Uterus (tissue), 4 donors: ENCODE measurements around the gene SP2. TPM values are rescaled to one million over a fixed set of nuclear protein-coding genes. Genes with fewer than 3 reads are reported as not detected.

ENCODE experiments used
- DNase-seq, 2 donors: peaks; one replicate each; pipeline ENCODE4 v3.0.0-alpha.2; 2019 to 2020
- H3K27ac ChIP-seq, 2 donors: fragments of 200-600 bp; sonication (generic); 1 replicate in 1 of 2; 2 replicates in 1 of 2; pipeline ENCODE4 v1.5.1; 2016 to 2018
- H3K27me3 ChIP-seq, 2 donors: fragments of 200-600 bp; sonication (generic); one replicate each; pipeline ENCODE4 v1.5.1; 2018 to 2019; ENCODE audit warnings: control low read depth in 1 of 2
- H3K36me3 ChIP-seq, 2 donors: fragments of 200-600 bp; sonication (generic); one replicate each; pipeline ENCODE4 v1.5.1; 2019; ENCODE audit warnings: control low read depth in 1 of 2
- H3K4me1 ChIP-seq, 2 donors: fragments of 200-600 bp; sonication (generic); one replicate each; pipeline ENCODE4 v1.5.1; 2018 to 2019; ENCODE audit warnings: control low read depth in 1 of 2
- H3K4me3 ChIP-seq, 2 donors: fragments of 200-600 bp; sonication (generic); 1 replicate in 1 of 2; 2 replicates in 1 of 2; pipeline ENCODE4 v1.5.1; 2018 to 2019; ENCODE audit warnings: mild to moderate bottlenecking in 1 of 2
- H3K9me3 ChIP-seq, 2 donors: fragments of 200-600 bp; sonication (generic); one replicate each; pipeline ENCODE4 v1.5.1; 2019; ENCODE audit warnings: control low read depth in 1 of 2
- CTCF ChIP-seq, 4 experiments: fragments of 200-600 bp in 2 of 4; fragments of 450-650 bp in 2 of 4; sonication (generic) in 2 of 4; IDR thresholded peaks; one replicate each; pipeline ENCODE4 v1.5.1; 2016 to 2019; ENCODE audit warnings: antibody characterized with exemption in 4 of 4, mild to moderate bottlenecking in 2 of 4, moderate library complexity in 1 of 4
- POLR2A ChIP-seq, 2 donors: fragments of 450-650 bp; IDR thresholded peaks; one replicate each; pipeline ENCODE4 v1.6.1; 2016; ENCODE audit warnings: antibody characterized with exemption in 2 of 2, mild to moderate bottlenecking in 1 of 2, moderate library complexity in 1 of 2
- intact Hi-C: fragments of 100-400 bp; cut with DNase I; formaldehyde crosslinking; loops from one replicate; pipeline ENCODE4 v1.15.1; 2023; ENCODE audit warnings: low total_unique reads
- total RNA-seq, 4 donors: library from RNA; depleted of rRNA in 3 of 4; stranded (reverse); fragments of >200 nt in 3 of 4; gene quantifications; one replicate each; pipeline versions ENCODE4 v1.1.0 to v1.2.4, GENCODE V29; 2014 to 2023
- donor health status: DM: yes; HTN: yes; CAD: no.

SP2 gene
- total RNA-seq, 4 donors from 2014 or later: 0.88 to 18.7 (median 1.3) TPM

GRCh38 chr17:47957591-47958490 is 61.8 kb downstream of the SP2 start, which contains the start of gene PRR15L:
Gene PRR15L, minus strand, starts transcription at chr17:47957883. Its CDS starts 4,649 bp downstream, at chr17:47953234.
- peak in 1 of 2 donors; percentile 13 for TF ChIP-seq POLR2A (IDR thresholded peaks at IDR 0.05)
- TF ChIP-seq CTCF (IDR thresholded peaks at IDR 0.05): no peak
- intact Hi-C loops: no loop called here
- DNase-seq: no peak
- no peaks in the 10 kb centered on the region for H3K27me3 ChIP-seq
- no peaks in the 10 kb centered on the region for H3K4me1 ChIP-seq
- H3K9me3 ChIP-seq: no peaks in the 10 kb centered on the region
- no peaks in the 10 kb centered on the region for H3K36me3 ChIP-seq
- H3K27ac ChIP-seq: no peak within 1 kb of the TSS
- no peak within 1 kb of the TSS for H3K4me3 ChIP-seq

DNA sequence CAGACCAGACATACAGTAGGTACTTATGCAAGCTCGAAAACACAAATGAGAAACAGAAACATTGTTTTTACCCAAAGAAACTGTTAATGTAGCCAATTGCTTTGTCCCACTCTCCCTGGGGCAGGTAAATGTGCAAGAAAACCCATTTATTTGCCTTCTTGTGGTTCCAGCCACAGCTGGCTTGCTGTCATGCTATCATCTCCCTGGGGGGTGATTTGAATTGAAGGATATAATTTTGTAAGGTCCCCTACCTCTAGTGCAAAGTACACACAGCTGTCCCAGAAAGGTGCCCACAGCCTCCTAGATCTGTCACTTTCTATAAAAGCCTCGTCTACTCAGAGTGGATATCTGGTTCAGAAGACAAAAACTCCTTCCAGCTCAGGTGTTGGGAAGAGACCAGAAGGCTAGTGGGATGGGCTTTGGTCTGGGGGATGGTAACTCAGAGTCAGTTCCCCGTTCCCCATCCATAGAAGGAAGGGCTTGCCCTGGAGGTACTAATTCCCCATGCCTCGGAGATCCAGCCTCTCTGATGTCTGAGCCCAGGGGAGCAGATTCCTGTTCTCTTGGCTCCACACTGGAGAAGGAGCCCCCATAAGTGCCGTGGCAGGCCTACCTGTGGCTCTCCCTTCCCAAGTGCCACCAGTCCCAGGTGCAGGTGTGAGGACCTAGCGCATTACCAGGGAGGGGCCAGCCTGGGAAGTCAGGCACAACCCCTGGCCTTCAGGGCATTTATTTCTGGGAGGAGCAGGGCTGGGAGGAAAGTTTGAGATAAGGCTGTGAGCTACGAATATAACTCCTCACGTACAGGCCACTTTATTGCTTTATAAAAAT is 64.0 kb downstream of the SP2 start:
- Histone ChIP-seq H3K36me3 (no peaks in the 10 kb centered on the region), H3K4me1 (no peaks in the 10 kb centered on the region), H3K27me3 (no peaks in the 10 kb centered on the region), H3K9me3 (no peaks in the 10 kb centered on the region), H3K4me3 (no peak overlapping the region), H3K27ac (no peak overlapping the region)
- intact Hi-C loops: no loop called here
- no peak for TF ChIP-seq POLR2A (IDR thresholded peaks at IDR 0.05)
- no peak for TF ChIP-seq CTCF (IDR thresholded peaks at IDR 0.05)
- no peak for DNase-seq

- intact Hi-C loops: no loop called here
- Histone ChIP-seq H3K36me3 (no peaks in the 10 kb centered on the region), H3K9me3 (no peaks in the 10 kb centered on the region), H3K27ac (no peak overlapping the region), H3K4me1 (no peaks in the 10 kb centered on the region), H3K4me3 (no peak overlapping the region), H3K27me3 (no peaks in the 10 kb centered on the region)
- no peak for DNase-seq
- TF ChIP-seq POLR2A (IDR thresholded peaks at IDR 0.05): no peak
- no peak for TF ChIP-seq CTCF (IDR thresholded peaks at IDR 0.05)
Measured at GRCh38 chr17:47961406-47961805, 65.4 kb downstream of the SP2 start.

DNA sequence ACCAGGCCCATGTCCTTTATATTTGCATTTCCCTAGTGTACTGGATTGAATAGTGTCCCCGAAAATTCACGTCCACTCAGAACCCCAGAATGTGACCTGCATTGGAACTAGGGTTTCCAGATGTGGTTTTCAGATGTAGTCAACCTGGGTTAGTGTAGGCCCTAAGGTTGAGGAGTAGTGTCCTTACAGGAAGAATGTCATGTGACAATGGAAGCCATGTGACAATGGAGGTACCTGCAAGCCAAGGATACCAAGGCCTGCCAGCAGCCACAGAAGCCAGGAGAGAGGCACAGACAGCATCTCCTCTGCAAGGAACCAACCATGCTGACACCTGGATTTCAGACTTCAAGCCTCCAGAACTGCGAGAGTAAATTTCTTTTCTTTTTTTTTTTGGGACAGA is 66.9 kb downstream of the SP2 start:
- TF ChIP-seq POLR2A (IDR thresholded peaks at IDR 0.05) (no peak), CTCF (IDR thresholded peaks at IDR 0.05) (no peak)
- no peaks in the 10 kb centered on the region for H3K36me3 ChIP-seq
- H3K4me1 ChIP-seq: no peaks in the 10 kb centered on the region
- DNase-seq: no peak
- no peaks in the 10 kb centered on the region for H3K27me3 ChIP-seq
- intact Hi-C loops: no loop called here
- H3K4me3 ChIP-seq: no peak overlapping the region
- H3K9me3 ChIP-seq: no peaks in the 10 kb centered on the region
- H3K27ac ChIP-seq: no peak overlapping the region

GRCh38 chr17:47964856-47965255 is 68.8 kb downstream of the SP2 start:
- DNase-seq: no peak
- Histone ChIP-seq H3K27ac (no peak overlapping the region), H3K27me3 (no peaks in the 10 kb centered on the region), H3K9me3 (no peaks in the 10 kb centered on the region), H3K4me1 (no peaks in the 10 kb centered on the region), H3K36me3 (no peaks in the 10 kb centered on the region), H3K4me3 (no peak overlapping the region)
- TF ChIP-seq CTCF (IDR thresholded peaks at IDR 0.05) (no peak), POLR2A (IDR thresholded peaks at IDR 0.05) (no peak)
- intact Hi-C loops: no loop called here
